DND-41 (cell line): ENCODE data around the gene MRPL17.

Experiments
- ATAC-seq: fragments of 200-7000 bp; cut with Tn5 transposase; 3 replicates; pipeline ENCODE4 v1.9.1; 2021; ENCODE audit warnings: low read depth; ENCODE audit not compliant: insufficient read depth
- DNase-seq: peaks from one replicate; pipeline ENCODE4 v3.0.0-alpha.2; 2020
- H2AFZ ChIP-seq: 2 replicates; pipeline ENCODE4 v1.6.0; 2012; ENCODE audit warnings: low read depth, low read length
- H3K27ac ChIP-seq: 2 replicates; pipeline ENCODE4 v1.5.1; 2012; ENCODE audit warnings: low read length, inconsistent platforms
- H3K27me3 ChIP-seq: fragments of 200-600 bp; sonication (generic); 2 replicates; pipeline ENCODE4 v1.6.0; 2012; ENCODE audit warnings: low read length, mild to moderate bottlenecking, inconsistent platforms; ENCODE audit not compliant: insufficient read depth, poor library complexity
- H3K36me3 ChIP-seq: 2 replicates; pipeline ENCODE4 v1.5.1; 2012; ENCODE audit warnings: low read length, inconsistent platforms; ENCODE audit not compliant: insufficient read depth
- H3K4me1 ChIP-seq: 2 replicates; pipeline ENCODE4 v1.5.1; 2012; ENCODE audit warnings: mild to moderate bottlenecking, low read length; ENCODE audit not compliant: insufficient read depth
- H3K4me2 ChIP-seq: 2 replicates; pipeline ENCODE4 v1.6.0; 2012; ENCODE audit warnings: mild to moderate bottlenecking, moderate library complexity, low read length, inconsistent platforms; ENCODE audit not compliant: insufficient read depth
- H3K4me3 ChIP-seq, 2 experiments: fragments of 200-600 bp in 1 of 2; shearing (Covaris generic) in 1 of 2; 2 replicates each; pipeline ENCODE4 v1.5.1; 2012 to 2016; ENCODE audit warnings: inconsistent platforms in 2 of 2, low read length in 2 of 2, mild to moderate bottlenecking in 2 of 2, low read depth in 1 of 2, moderate library complexity in 1 of 2
- H3K79me2 ChIP-seq: 2 replicates; pipeline ENCODE4 v1.6.0; 2012; ENCODE audit warnings: low read length, inconsistent platforms; ENCODE audit not compliant: insufficient read depth
- H3K9ac ChIP-seq: 2 replicates; pipeline ENCODE4 v1.6.0; 2012; ENCODE audit warnings: low read depth, mild to moderate bottlenecking, inconsistent platforms, low read length, moderate library complexity
- H3K9me3 ChIP-seq: 2 replicates; pipeline ENCODE4 v1.5.1; 2012; ENCODE audit warnings: low read length, moderate library complexity, mild to moderate bottlenecking, inconsistent platforms; ENCODE audit not compliant: insufficient read depth, severe bottlenecking
- H4K20me1 ChIP-seq: 2 replicates; pipeline ENCODE4 v1.6.0; 2012; ENCODE audit warnings: low read length; ENCODE audit not compliant: insufficient read depth
- EZH2 ChIP-seq: IDR thresholded peaks from 3 replicates; pipeline ENCODE4 v1.6.1; 2012; ENCODE audit warnings: borderline replicate concordance, low read depth, mild to moderate bottlenecking, moderate library complexity, low read length, inconsistent platforms; ENCODE audit not compliant: severe bottlenecking
- TF ChIP-seq, protein P1 (sequence below): IDR thresholded peaks from 2 replicates; pipeline ENCODE4 v1.5.1; 2012; ENCODE audit warnings: borderline replicate concordance, low read length, moderate library complexity, mild to moderate bottlenecking; ENCODE audit not compliant: poor library complexity, severe bottlenecking; ENCODE audit errors: extremely low read depth

The MRPL17 gene

DNA sequence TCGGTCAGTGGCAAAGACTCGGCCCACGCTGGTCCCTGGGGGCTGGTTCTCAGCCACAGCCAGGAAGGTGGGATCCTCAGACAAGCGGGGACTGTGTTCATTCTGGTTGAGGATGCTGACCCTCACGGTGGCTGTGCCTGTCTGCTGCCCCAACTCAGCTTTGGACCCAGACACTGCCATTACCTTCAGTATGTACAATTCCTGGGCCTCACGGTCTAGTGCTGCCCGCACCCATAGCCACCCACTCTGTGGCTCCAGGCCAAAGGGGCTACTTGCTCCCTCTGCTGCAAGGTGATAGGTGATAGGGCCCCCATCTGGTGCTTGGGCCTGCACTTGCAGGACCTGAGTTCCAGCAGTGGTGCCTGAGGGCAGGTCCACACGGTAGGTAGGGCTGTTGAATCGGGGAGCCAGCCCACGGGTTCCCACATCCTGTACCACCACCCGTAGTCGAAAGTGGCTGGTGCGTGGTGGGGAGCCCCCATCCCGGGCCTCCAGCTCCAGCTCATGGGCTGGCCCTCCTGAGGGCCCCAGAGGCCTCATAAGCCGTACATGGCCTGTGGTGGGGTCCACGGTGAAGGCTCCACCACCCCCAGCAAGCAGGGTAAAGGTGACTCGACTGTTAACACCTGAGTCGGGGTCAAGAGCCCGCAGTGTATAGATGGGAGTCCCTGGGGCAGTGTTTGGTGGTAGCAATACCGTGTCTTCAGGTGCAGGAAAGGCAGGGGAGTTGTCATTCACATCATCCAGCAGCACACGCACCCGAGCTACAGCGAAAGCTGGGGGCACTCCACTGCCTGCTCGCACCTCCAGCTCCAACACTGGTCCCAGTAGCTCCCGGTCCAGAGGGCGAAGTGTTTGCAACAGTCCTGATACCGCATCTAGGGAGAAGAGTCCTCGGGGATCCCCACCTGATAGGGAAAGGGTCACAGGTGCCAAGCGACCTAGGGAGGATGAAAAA is 50.7 kb downstream of the MRPL17 start:
- TF ChIP-seq, protein P1, sequence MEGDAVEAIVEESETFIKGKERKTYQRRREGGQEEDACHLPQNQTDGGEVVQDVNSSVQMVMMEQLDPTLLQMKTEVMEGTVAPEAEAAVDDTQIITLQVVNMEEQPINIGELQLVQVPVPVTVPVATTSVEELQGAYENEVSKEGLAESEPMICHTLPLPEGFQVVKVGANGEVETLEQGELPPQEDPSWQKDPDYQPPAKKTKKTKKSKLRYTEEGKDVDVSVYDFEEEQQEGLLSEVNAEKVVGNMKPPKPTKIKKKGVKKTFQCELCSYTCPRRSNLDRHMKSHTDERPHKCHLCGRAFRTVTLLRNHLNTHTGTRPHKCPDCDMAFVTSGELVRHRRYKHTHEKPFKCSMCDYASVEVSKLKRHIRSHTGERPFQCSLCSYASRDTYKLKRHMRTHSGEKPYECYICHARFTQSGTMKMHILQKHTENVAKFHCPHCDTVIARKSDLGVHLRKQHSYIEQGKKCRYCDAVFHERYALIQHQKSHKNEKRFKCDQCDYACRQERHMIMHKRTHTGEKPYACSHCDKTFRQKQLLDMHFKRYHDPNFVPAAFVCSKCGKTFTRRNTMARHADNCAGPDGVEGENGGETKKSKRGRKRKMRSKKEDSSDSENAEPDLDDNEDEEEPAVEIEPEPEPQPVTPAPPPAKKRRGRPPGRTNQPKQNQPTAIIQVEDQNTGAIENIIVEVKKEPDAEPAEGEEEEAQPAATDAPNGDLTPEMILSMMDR = no peak
- TF ChIP-seq EZH2 = no peak
- H3K27ac ChIP-seq = no peak overlapping the region
- no peak overlapping the region for H3K4me3 ChIP-seq
- no peaks in the 10 kb centered on the region for H3K79me2 ChIP-seq
- no peaks in the 10 kb centered on the region for H3K9me3 ChIP-seq
- H4K20me1 ChIP-seq = no peaks in the 10 kb centered on the region
- H3K9ac ChIP-seq = no peak overlapping the region
- no peaks in the 10 kb centered on the region for H3K36me3 ChIP-seq
- ATAC-seq (0 out of 3 replicates have a peak, but pooled peaks have one; percentile 18), DNase-seq (no peak)
- no peaks in the 10 kb centered on the region for H3K27me3 ChIP-seq
- H3K4me1 ChIP-seq = peaks cover 5% of the 10 kb centered on the region; the same call in 1 of the 2 replicates
- no peak overlapping the region for H3K4me2 ChIP-seq
- no peak overlapping the region for H2AFZ ChIP-seq

DNA sequence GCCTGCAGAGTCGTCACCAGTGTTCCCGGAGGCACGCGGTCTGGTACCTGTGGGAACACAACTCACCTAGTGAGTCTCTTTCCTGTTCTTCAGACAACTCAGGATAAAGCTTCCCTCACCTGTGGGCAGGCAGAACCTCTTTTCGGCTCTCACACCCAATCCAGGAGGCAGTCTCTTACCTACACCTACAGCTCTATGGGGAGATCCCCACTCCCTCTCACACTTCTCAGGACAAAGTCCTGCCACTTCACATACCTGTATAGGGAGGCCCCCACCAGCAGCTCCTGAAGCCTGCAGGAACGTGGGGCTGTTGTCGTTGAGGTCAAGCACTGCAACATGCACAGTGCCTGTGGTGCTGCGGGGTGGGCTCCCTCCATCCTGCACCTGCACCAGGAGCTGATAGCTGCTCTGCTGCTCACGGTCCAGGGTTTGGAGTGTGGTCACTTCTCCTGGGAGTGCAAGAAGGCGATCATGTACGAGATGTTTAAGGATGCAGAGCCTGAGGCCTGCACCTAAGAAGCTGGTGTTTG is 51.7 kb downstream of the MRPL17 start:
- no peak overlapping the region for H3K4me3 ChIP-seq
- no peaks in the 10 kb centered on the region for H3K79me2 ChIP-seq
- H4K20me1 ChIP-seq = no peaks in the 10 kb centered on the region
- H3K4me1 ChIP-seq = peaks cover 9% of the 10 kb centered on the region
- DNase-seq = no peak
- H3K27me3 ChIP-seq = no peaks in the 10 kb centered on the region
- TF ChIP-seq EZH2 = no peak
- TF ChIP-seq, protein P1 = no peak
- no peak overlapping the region for H2AFZ ChIP-seq
- no peak overlapping the region for H3K4me2 ChIP-seq
- H3K9ac ChIP-seq = no peak overlapping the region
- no peaks in the 10 kb centered on the region for H3K9me3 ChIP-seq
- no peak for ATAC-seq
- no peak overlapping the region for H3K27ac ChIP-seq
- no peaks in the 10 kb centered on the region for H3K36me3 ChIP-seq

DNA sequence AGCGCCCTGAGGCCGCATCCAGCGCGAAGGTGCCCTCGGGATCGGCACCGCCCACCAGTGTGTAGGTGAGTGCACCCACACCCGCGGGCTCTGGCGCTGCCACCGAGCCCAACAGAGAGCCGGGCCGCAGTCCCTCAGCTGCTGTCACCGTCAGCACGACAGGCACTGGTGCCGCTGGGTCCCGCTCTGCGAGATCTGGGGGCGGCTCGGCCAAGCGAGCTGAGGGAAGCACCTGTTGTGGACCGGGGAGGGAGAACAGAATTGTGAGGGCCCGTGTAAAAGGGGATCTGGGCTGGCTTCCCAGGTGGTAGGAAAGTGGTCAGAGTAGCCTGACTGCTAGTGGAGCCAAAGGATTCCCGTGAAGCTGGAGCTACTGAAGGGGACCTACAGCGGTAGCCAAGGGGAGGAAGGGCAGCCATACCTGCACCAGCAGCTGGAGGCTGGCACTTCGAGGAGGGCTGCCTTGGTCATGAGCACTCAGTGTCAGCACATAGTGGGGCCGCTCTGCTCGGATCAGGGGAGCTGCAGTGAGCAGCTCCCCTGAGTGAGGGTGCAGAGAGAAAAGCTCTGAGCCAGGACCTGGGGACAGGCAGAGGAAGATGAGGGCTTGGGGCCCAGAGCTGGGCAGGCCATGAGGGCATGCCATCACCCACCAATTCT is 52.4 kb downstream of the MRPL17 start:
- Histone ChIP-seq H3K9ac (no peak overlapping the region), H4K20me1 (no peaks in the 10 kb centered on the region), H3K79me2 (no peaks in the 10 kb centered on the region), H3K4me3 (no peak overlapping the region), H2AFZ (no peak overlapping the region), H3K27ac (no peak overlapping the region), H3K4me2 (no peak overlapping the region), H3K4me1 (peaks cover 9% of the 10 kb centered on the region), H3K36me3 (no peaks in the 10 kb centered on the region), H3K27me3 (no peaks in the 10 kb centered on the region), H3K9me3 (no peaks in the 10 kb centered on the region)
- DNase-seq = no peak
- ATAC-seq = no peak
- TF ChIP-seq EZH2 = no peak
- TF ChIP-seq, protein P1 = no peak
